K562 (cell line): Measurements from ENCODE around the gene SNX4. TPM values are rescaled to one million over a fixed set of nuclear protein-coding genes. Genes with fewer than 3 reads are reported as not detected.

Source experiments
- ATAC-seq: fragments of 200-7000 bp; cut with Tn5 transposase; 3 replicates; pipeline ENCODE4 v1.9.1; 2020; ENCODE audit warnings: moderate library complexity
- BruUV-seq: library from RNA; stranded (reverse); fragments of 400-500 nt; replicated peaks from 2 replicates; lab custom pipeline; 2021; lab: Mats Ljungman, UMichigan
- CTCF ChIA-PET: fragments of 300-600 bp; formaldehyde crosslinking; extraction: SDS; loops from one replicate; lab custom pipeline; 2021; ENCODE audit warnings: low intra/inter-chr PET ratio; lab: Yijun Ruan, JAX
- POLR2A ChIA-PET: fragments of 300-600, 350-650 bp; sonication (Branson Sonifier 250); formaldehyde crosslinking; extraction: SDS; loops from one replicate; lab custom pipeline; 2021; ENCODE audit warnings: antibody characterized with exemption, inconsistent platforms; lab: Yijun Ruan, JAX
- DNase-seq, 4 experiments: peaks; one replicate each; pipeline versions ENCODE4 v3.0.0 to v3.0.0-alpha.2; 2011 to 2018; ENCODE audit warnings: low spot score in 3 of 4, mixed read lengths in 3 of 4; ENCODE audit errors: extremely low read depth in 1 of 4
- FAIRE-seq: peaks from 2 replicates; lab custom pipeline; 2011; peaks lifted over from hg19 to GRCh38; lab: Jason Lieb, UNC
- H2AFZ ChIP-seq: 2 replicates; pipeline ENCODE4 v1.6.0; 2011; ENCODE audit warnings: low read depth, low read length, control low read depth, inconsistent platforms
- H3K27ac ChIP-seq: fragments of 200-600 bp; 3 replicates; pipeline ENCODE4 v1.8.0; 2011; ENCODE audit warnings: low read depth, mild to moderate bottlenecking, control low read depth, inconsistent platforms, low read length, moderate library complexity, mixed read lengths; ENCODE audit errors: extremely low read depth
- H3K27me3 ChIP-seq, 2 experiments: fragments of 300-600 bp in 1 of 2; 2 replicates in 1 of 2; 3 replicates in 1 of 2; pipeline versions ENCODE4 v1.6.0 to v1.8.0; 2011; ENCODE audit warnings: inconsistent platforms in 2 of 2, low read length in 2 of 2, mild to moderate bottlenecking in 1 of 2, mixed read lengths in 1 of 2, moderate library complexity in 1 of 2; ENCODE audit not compliant: control insufficient read depth in 2 of 2, insufficient read depth in 2 of 2
- H3K36me3 ChIP-seq: fragments of 300-600 bp; 3 replicates; pipeline ENCODE4 v1.8.0; 2011; ENCODE audit warnings: mild to moderate bottlenecking, low read length, inconsistent platforms; ENCODE audit not compliant: control insufficient read depth, insufficient read depth
- H3K4me1 ChIP-seq, 2 experiments: fragments of 200-600 bp in 1 of 2; replicated peaks in 1 of 2; 2 replicates in 1 of 2; 3 replicates in 1 of 2; pipeline versions ENCODE4 v1.5.1 to v1.8.0; 2011; ENCODE audit warnings: inconsistent platforms in 2 of 2, low read length in 2 of 2, mild to moderate bottlenecking in 1 of 2, mixed read lengths in 1 of 2, moderate library complexity in 1 of 2; ENCODE audit not compliant: control insufficient read depth in 2 of 2, insufficient read depth in 2 of 2
- H3K4me2 ChIP-seq: 2 replicates; pipeline ENCODE4 v1.6.1; 2011; ENCODE audit warnings: low read length, control low read depth, inconsistent platforms, mixed read lengths; ENCODE audit not compliant: insufficient read depth
- H3K4me3 ChIP-seq: fragments of 200-600 bp; sonication (generic), shearing (Covaris generic); 2 replicates; pipeline ENCODE4 v1.5.1; 2016; ENCODE audit warnings: control low read depth, inconsistent platforms
- H3K79me2 ChIP-seq: fragments of 200-600 bp; 3 replicates; pipeline ENCODE4 v1.8.0; 2011; ENCODE audit warnings: low read length, inconsistent platforms; ENCODE audit not compliant: control insufficient read depth, insufficient read depth
- H3K9ac ChIP-seq, 2 experiments: 2 replicates each; pipeline versions ENCODE4 v1.6.0 to v1.6.1; 2011; ENCODE audit warnings: low read depth in 2 of 2, low read length in 2 of 2, control low read depth in 1 of 2, inconsistent platforms in 1 of 2, mild to moderate bottlenecking in 1 of 2, mixed read lengths in 1 of 2; ENCODE audit not compliant: insufficient read depth in 1 of 2
- H3K9me1 ChIP-seq: one replicate; pipeline ENCODE4 v1.6.0; 2011; ENCODE audit warnings: inconsistent platforms, mild to moderate bottlenecking, low read length, moderate library complexity; ENCODE audit not compliant: control insufficient read depth, insufficient read depth
- H3K9me3 ChIP-seq: replicated peaks from 2 replicates; pipeline ENCODE4 v1.5.1; 2011; ENCODE audit warnings: low read depth, low read length, inconsistent platforms; ENCODE audit not compliant: control insufficient read depth, insufficient read depth
- H4K20me1 ChIP-seq: replicated peaks from 2 replicates; pipeline ENCODE4 v1.6.1; 2011; ENCODE audit warnings: low read length, inconsistent platforms, mixed read lengths; ENCODE audit not compliant: control insufficient read depth, insufficient read depth
- BDP1 ChIP-seq: IDR thresholded peaks from 3 replicates; pipeline ENCODE4 v1.6.1; 2011; ENCODE audit not compliant: insufficient read length, insufficient read depth
- COPS2 ChIP-seq: fragments of 450-650 bp; conservative IDR thresholded peaks from 2 replicates; pipeline ENCODE4 v1.6.1; 2016; ENCODE audit warnings: mild to moderate bottlenecking, moderate library complexity
- CREB3L1 ChIP-seq: fragments of 450-650 bp; IDR thresholded peaks from 2 replicates; pipeline ENCODE4 v1.6.1; 2014; ENCODE audit warnings: low read depth, mild to moderate bottlenecking, moderate library complexity, borderline replicate concordance
- CSDE1 ChIP-seq, 2 experiments: fragments of 450-650 bp; IDR thresholded peaks; 2 replicates each; pipeline ENCODE4 v1.6.1; 2016; ENCODE audit warnings: mild to moderate bottlenecking in 1 of 2
- DNMT1 ChIP-seq: fragments of 450-650 bp; IDR thresholded peaks from 2 replicates; pipeline ENCODE4 v1.6.1; 2016; ENCODE audit warnings: antibody characterized with exemption, mild to moderate bottlenecking
- ETV1 ChIP-seq: fragments of 450-650 bp; conservative IDR thresholded peaks from 2 replicates; pipeline ENCODE4 v1.6.1; 2016; ENCODE audit warnings: missing genetic modification characterization, control low read depth, low read depth, missing compliant biosample characterization
- FUS ChIP-seq: fragments of 200-400 bp; formaldehyde crosslinking; optimal IDR thresholded peaks from 2 replicates; pipeline ENCODE3; 2017; ENCODE audit warnings: low read depth, low read length
- MITF ChIP-seq: IDR thresholded peaks from 2 replicates; pipeline ENCODE4 v1.6.1; 2014; ENCODE audit warnings: antibody characterized with exemption
- NFATC3 ChIP-seq: fragments of 450-650 bp; IDR thresholded peaks from 2 replicates; pipeline ENCODE4 v1.6.1; 2017; ENCODE audit warnings: mild to moderate bottlenecking
- RBM17 ChIP-seq: fragments of 200-400 bp; formaldehyde crosslinking; IDR thresholded peaks from 2 replicates; pipeline ENCODE4 v1.6.1; 2017; ENCODE audit warnings: low read depth, mild to moderate bottlenecking, low read length, borderline replicate concordance
- RHOXF2B ChIP-seq: fragments of 250-450 bp; sonication (Bioruptor Pico); conservative IDR thresholded peaks from 2 replicates; pipeline ENCODE4 v1.5.1; 2021
- SIRT6 ChIP-seq: IDR thresholded peaks from one replicate; pipeline ENCODE4 v1.6.1; 2012; ENCODE audit warnings: low read depth, mild to moderate bottlenecking, control low read depth, inconsistent platforms, low read length, moderate library complexity
- SRSF3 ChIP-seq: fragments of 200-400 bp; formaldehyde crosslinking; IDR thresholded peaks from 2 replicates; pipeline ENCODE4 v1.6.1; 2016; ENCODE audit warnings: mild to moderate bottlenecking, low read length, moderate library complexity; ENCODE audit not compliant: insufficient read depth
- ZKSCAN3 ChIP-seq: fragments of 250-450 bp; sonication (Bioruptor Pico); IDR thresholded peaks from 2 replicates; pipeline ENCODE4 v1.4.0; 2020
- ZNF140 ChIP-seq: fragments of 250-450 bp; sonication (Bioruptor Pico); IDR thresholded peaks from 2 replicates; pipeline ENCODE4 v1.8.0; 2021; ENCODE audit warnings: moderate library complexity, mild to moderate bottlenecking, inconsistent platforms
- ZNF445 ChIP-seq: fragments of 250-450 bp; sonication (Bioruptor Pico); IDR thresholded peaks from 2 replicates; pipeline ENCODE4 v1.4.0; 2020; ENCODE audit warnings: low read depth, mild to moderate bottlenecking, moderate library complexity
- ZZZ3 ChIP-seq: fragments of 450-650 bp; IDR thresholded peaks from 2 replicates; pipeline ENCODE4 v1.6.1; 2016; ENCODE audit warnings: antibody characterized with exemption, mild to moderate bottlenecking, moderate library complexity
- WGBS: fragments of 100-300 bp; shearing (Covaris generic); methylation state at CpG from one replicate; pipeline ENCODE4 v1.1.6; 2016; ENCODE audit warnings: low coverage, mixed read lengths; ENCODE audit not compliant: insufficient coverage; ENCODE audit errors: missing lambda C conversion rate; 5-methylcytosine and 5-hydroxymethylcytosine counted together
- in situ Hi-C: fragments of 300-500 bp; cut with MboI; formaldehyde crosslinking; loops from 4 replicates; pipeline ENCODE4 v1.15.0; 2018; ENCODE audit warnings: inconsistent platforms, mixed read lengths
- intact Hi-C: fragments of 100-400 bp; cut with micrococcal nuclease; formaldehyde crosslinking; loops from 2 replicates; pipeline ENCODE4 v1.14.2; 2022
- polyA plus RNA-seq, 8 experiments: library from polyadenylated mRNA; depleted of rRNA in 4 of 8; stranded (reverse) in 5 of 8; unstranded in 3 of 8; fragments of >200 nt; fragmentation: Nextera tagmentation in 2 of 8; fragmentation: Illumina TruSeq in 1 of 8; extraction: Ambion mirVana in 2 of 8; extraction: Trizol in 1 of 8; gene quantifications; 2 replicates each; pipeline versions ENCODE4 v1.2.1 to v1.2.3, GENCODE V29; 2011 to 2014; ENCODE audit warnings: inconsistent platforms in 1 of 8, missing spikeins in 1 of 8
- total RNA-seq, 7 experiments: library from RNA; depleted of rRNA in 6 of 7; stranded (reverse); fragments of >200 nt in 6 of 7; fragmentation: Illumina TruSeq in 2 of 7; extraction: Trizol in 2 of 7; gene quantifications; 2 replicates each; pipeline versions ENCODE4 v1.2.1 to v1.2.3, GENCODE V29; 2011 to 2021; ENCODE audit warnings: low replicate concordance in 1 of 7

Gene SNX4
- total and polyA plus RNA-seq, 9 of the 15 experiments (the other 6 are each of a cell fraction or from before 2014, with no cell fraction given): 11.4 to 40.3 (median 30.0) TPM

- Histone ChIP-seq H4K20me1 (no peaks in the 10 kb centered on the region), H3K9ac (no peak overlapping the region), H3K79me2 (no peaks in the 10 kb centered on the region), H3K4me3 (no peak overlapping the region), H3K27ac (no peak overlapping the region), H3K4me2 (no peak overlapping the region), H3K9me3 (no peaks in the 10 kb centered on the region), H3K9me1 (no peaks in the 10 kb centered on the region), H3K4me1 (no peaks in the 10 kb centered on the region), H3K27me3 (no peaks in the 10 kb centered on the region), H3K36me3 (peaks cover 54% of the 10 kb centered on the region; the same call in 2 of the 3 replicates), H2AFZ (no peak overlapping the region)
- ChIA-PET POLR2A (no interaction called here), CTCF (no interaction called here)
- BruUV-seq: no TSS peak
- FAIRE-seq: no peak
- no peak for ATAC-seq
- intact Hi-C loops (no loop called here), in situ Hi-C loops (no loop called here)
- no CpG with 5 or more reads among the region's 1 CpG for WGBS
- DNase-seq: no peak
- TF ChIP-seq SIRT6: no peak
- no peak for TF ChIP-seq ZNF140
- TF ChIP-seq COPS2: no peak
- no peak for TF ChIP-seq ZKSCAN3 (CRISPR knock-in tag)
- TF ChIP-seq RHOXF2B (CRISPR knock-in tag): no peak
- TF ChIP-seq NFATC3: no peak
- no peak for TF ChIP-seq RBM17
- TF ChIP-seq DNMT1: no peak
These were observed 42.3 kb downstream of the SNX4 start for GRCh38 chr3:125477701-125478100.

DNA sequence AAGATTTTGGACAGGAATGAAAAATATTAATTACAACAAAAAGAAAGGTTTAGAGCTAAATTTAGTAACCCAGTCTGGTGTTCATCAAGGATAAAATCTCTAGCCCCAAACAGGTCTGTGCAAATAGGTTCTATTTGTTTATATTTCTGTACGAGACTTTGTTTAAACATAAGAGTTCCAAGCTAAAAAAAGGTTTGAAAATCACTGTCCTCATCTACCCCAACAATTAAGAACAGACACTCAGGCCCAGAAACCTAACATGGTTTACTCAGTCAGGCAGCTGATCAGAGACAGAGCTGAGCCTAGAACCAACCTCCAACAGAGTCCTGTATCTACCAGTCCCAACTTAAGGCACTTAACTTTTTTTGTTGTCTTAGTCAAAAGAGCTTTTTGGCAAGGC, 49.3 kb downstream of the SNX4 start:
- DNase-seq (no peak), ATAC-seq (no peak), FAIRE-seq (no peak)
- Histone ChIP-seq H3K27me3 (no peaks in the 10 kb centered on the region), H3K27ac (no peak overlapping the region), H3K4me3 (no peak overlapping the region), H3K79me2 (no peaks in the 10 kb centered on the region), H3K9ac (no peak overlapping the region), H3K4me1 (no peaks in the 10 kb centered on the region), H3K9me1 (no peaks in the 10 kb centered on the region), H3K4me2 (no peak overlapping the region), H3K36me3 (peaks cover 48% of the 10 kb centered on the region), H2AFZ (no peak overlapping the region), H3K9me3 (no peaks in the 10 kb centered on the region), H4K20me1 (no peaks in the 10 kb centered on the region)
- CTCF ChIA-PET: no interaction called here
- WGBS: 83% methylated on average over 1 of the region's 1 CpG
- POLR2A ChIA-PET: interaction anchor here (1.1 to 2.4 kb wide), 2 partner anchors 11 to 13 kb away, joined by 3 to 9 read pairs; no protein-coding TSS in a partner anchor
- in situ Hi-C loops: no loop called here
- intact Hi-C loops: no loop called here
- no TSS peak for BruUV-seq
- TF ChIP-seq CSDE1 (IDR thresholded peaks at IDR 0.05) (no peak), CREB3L1 (no peak), ZNF445 (no peak), FUS (no peak), ZZZ3 (no peak), BDP1 (no peak), MITF (no peak), ETV1 (tag) (no peak), SRSF3 (no peak)
